HG02798 (cell line): ENCODE measurements around the gene TRIB2.

Experiments
- ATAC-seq: cut with Tn5 transposase; IDR thresholded peaks from one replicate; pipeline ENCODE4 v1.9.1; 2021; ENCODE audit warnings: mild to moderate bottlenecking; ENCODE audit not compliant: unreplicated experiment, poor library complexity

Gene TRIB2

DNA sequence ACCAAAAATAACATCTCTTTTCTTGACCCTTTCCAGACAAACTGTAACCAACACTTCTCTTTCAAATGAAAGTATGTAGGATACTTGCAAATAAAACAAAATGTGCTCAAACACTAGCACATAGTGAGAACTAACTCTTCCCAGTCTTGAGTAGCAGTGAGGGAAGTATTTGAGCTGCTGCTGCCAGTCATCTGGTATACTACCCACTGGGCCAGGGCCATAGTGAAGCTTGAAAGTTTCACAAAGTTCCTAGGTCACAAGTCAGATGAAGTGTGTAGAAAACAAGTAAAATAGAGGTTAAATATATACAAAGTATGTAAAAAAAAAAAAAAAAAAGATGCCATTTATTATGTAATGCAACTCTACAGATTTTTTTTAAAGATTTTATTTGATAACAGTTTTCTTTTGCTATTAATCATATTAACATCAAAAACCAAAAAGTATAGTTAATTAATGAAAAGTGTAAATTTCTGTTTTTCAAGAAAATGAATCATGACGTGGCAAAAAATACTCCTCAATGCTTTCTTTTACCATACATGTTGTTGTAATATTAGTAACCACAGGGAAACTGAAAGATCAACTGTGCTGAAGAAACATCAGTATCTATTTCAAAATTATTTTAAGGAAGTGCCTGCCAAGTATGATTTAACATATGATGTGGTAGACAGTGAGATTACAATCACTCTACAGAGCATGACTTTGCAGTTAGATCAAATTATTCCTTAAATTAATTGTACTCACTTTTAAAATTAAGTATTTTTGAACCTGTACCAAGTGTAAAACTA, 21.6 kb upstream of the TRIB2 start:
- ATAC-seq: no peak

DNA sequence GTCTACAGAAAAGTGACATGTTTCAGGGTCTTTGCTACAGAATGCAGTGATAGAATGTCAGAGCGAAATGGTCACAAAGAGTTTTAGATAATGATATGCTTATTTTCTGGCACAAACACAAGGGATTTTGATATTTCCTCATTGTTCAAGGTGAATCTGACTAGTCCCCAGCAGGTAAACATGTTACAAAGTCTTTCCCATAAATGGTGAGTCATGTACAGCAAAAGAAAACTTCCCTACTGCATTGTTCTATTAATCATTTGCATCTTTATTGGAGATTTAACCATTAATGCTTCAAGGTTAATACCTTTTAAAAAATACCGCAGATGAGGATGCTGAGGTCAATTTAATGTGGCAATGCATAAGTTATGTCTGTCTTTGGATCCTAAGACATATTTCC, 19.1 kb upstream of the TRIB2 start:
- ATAC-seq: no peak

DNA sequence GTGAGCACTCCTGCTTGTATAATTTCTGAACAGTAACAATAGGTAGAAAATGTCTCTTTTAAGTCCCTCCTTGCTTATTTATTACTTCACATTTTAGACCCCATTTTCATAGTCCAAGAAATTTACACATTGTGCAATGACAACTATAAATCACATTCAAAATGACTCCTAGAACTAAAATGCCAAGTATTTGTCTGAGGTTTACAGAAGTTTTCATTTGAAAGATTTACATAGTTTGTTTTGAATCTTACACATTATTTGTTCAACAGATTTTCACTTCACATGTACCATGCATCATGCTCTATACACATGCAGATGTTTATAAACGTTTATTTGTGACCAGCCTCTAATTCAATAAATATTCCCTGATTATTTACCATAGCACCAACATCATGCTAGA, 15.7 kb upstream of the TRIB2 start:
- ATAC-seq: no peak

DNA sequence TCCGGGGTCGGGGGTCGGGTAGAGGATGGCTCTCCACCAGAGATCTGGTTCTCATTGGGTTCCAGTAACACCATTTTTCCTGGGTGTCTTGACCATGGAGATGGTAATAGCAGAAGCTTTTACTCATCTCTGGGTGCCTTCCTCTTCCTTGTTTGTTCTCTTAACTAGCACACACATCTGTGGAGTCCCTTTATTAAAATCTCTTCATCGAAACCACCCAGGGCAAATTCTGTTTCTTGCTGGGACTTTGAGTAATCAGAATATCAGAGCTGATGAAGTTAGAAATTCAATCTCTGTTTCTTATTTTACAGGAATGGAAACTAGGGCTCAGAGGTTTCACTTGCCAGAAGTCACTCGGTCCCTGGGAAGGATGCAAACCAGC, 15.0 kb upstream of the TRIB2 start:
- ATAC-seq: no peak

DNA sequence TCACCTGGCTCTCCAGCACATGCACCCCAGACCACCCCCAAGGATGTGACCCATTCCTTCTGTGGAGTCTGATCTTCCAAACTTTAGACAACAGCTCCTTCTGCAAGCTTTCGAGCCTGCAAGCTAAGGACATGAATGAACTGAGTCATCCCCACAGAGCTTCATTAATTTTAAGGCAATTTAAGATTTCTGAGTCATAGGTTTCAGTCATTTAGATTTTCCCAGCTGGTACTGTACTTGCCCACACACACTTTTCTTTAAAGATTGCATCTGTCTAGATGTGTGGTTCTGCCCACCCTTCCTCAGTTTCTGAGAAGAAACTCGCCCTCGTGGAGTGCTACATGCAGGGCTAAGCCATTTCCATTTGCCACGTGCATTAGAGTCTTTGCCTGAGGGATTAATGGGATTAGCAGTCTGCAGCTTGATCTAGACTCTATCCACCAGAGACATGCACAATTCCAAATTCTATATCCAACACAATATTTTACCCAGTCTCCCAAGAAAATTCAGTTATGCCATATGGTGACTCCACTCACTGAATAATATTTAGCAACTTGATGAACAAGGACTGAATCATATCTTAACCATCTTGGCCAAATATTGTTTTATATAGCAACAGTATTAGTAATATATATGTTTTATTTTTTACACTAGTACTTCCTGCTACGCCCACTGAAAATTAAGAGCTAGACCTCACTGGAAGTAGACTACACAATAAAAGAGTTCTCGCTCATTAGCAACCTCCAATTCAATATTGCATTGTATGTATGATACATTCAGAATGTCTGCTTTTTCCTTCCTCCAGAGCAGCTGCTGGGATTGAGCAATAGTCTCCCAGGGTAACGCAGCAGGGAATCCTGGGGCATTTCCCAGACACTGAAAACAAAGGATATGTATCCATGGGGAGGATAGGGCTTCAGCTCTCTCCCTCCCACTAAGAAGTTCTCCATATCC, 14.3 kb upstream of the TRIB2 start:
- ATAC-seq: no peak

DNA sequence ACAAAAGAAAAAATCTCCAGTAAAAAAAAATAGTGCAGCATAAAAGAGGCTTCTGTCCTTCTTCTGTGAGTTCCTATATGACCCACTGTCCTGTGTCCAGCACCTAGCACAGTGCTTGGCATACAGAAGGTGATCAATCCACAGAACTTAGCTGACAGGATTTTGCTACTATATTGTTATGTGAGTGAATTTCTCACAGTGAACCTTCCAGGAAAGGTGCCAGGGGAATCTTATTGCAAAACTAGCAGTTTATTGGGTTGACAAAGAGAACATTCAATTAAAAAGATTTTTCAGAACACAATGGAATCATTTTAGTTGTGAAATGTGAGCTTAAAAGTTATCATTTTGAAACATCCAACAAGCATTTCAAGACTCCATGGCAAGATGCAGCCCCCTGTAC, 12.4 kb upstream of the TRIB2 start:
- no peak for ATAC-seq

DNA sequence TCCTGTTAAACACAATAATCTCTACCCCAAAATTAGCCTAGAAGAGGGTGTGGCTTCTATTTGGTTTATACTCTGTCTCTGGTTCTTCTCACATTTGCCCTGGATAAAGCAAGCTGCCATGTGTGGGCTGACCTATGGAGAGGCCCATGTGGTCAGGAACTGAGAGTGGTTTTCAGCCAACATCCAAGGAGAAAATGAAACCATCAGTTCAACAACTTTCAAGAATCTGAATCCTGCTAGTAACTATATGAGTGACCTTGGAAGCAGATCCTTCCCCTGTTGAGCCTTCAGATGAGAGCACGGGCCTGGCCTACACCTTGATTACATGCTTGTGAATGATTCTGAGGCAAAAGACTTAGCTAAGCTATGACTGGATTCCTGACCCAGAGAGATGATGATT, 11.5 kb upstream of the TRIB2 start:
- no peak for ATAC-seq

DNA sequence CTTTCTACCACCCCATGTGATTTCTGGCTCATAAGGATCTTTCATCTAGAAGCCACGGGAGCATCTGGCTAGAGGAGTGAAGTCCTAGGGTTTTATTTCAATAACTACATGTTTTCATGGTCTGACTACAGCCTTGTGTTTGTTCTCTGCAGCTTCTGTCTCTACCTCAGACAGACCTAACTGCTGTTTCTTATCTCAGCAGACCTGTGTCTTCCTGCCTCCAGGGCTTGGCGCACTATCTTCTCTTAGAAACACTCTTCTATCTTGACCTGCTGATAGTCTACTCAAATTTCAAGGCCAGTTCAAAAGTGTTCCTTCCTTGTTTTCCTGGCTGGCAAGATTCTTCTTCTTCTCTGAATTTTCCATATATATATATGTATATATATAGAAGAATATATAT, 11.0 kb upstream of the TRIB2 start:
- ATAC-seq: no peak

DNA sequence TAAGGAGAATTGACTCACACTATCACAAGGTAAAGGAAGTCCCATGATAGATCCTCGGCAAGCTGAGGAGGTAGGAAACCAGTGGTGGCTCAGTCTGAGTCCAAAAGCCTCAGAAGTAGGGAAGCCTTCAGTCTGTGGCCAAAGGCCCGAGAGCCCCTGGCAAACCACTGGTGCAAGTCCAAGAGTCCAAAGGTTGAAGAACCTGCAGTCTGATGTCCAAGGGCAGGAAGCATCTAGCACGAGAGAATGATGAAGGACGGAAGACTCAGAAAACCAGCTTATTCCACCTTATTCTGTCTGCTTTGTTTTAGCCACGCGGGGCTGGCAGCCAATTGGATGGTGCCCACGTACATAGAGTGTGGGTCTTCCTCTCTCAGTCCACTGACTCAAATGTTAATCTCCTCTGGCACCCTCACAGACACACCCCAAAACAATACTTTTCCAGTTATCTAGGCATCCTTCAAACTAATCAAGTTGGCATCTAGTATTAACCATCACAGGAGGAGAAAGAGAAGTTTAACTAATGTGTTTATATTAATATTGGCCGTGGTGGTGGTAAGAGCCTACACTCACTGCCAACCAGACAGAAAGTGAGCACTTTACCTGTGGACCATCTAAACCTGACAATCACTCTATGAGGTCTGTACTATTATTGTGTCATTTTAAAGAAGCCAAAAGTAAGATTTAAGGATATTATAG, 8.1 kb upstream of the TRIB2 start:
- ATAC-seq: no peak

DNA sequence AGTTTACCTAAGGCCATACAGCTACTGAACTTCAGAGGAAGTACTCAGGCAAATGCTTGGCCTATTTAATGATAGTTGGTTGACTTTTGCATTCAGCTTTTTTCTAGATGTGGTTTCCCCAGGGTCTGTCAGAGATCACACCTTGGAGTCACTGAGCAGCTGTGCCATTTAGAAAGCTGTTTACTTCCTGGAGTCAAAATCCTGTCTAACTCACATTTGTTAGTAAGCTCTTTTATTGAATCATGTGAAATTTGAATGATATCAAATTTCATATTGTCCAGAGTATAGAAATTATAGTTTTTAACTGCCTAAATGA, 7.6 kb upstream of the TRIB2 start:
- no peak for ATAC-seq

DNA sequence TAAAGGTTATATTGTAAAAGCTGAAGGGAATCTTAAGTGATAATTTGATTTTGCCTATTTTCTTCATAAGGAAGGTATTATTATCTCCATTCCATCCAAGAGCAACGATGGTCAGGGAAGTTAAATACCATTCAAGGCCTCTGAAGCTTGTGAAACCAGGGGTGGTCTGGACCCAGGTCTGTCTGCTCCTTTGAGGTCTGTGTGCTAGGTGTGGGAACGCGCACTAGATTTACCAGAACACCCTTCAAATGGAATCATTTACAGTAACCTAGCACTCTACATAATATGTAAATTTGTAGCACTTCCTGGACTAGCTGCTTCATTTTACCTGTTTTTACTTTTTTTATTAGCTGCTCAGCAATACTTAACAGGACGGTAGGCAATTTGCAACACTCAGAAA, 6.4 kb upstream of the TRIB2 start:
- ATAC-seq: no peak

DNA sequence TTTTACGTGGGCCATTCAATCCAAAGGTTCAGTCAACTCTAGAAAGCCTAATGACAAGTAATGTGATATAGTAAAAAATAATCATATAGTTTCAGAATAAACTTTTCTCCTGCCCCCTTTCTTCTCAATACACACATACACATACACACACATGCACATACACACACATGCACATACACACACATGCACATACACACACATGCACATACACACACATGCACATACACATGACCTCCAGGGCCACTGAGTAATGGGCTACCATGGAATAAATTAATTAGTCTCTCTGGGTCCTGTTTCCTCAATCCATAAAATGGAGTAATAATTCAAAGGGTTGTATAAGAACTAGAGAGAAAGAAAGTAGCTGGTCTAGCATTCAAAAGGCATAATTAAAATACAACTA, 5.4 kb upstream of the TRIB2 start:
- no peak for ATAC-seq

DNA sequence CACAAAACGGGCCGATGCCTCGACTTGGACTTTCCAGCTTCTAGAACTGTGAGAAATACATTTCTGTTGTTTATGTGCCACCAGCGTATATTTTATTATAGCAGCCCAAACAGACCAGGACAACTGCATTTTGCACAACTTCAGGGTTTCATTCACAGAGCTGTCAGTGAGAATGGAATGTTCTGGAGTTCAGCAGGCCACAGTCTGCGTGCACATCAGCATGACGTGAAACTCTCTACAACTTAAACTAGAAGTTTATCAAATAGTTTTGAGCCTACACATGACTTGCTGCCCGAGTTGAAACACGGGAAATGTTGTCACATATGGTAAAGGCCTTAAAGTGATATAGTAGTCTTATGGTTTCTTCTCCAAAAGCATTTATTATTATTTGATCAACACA, 3.9 kb upstream of the TRIB2 start:
- no peak for ATAC-seq

DNA sequence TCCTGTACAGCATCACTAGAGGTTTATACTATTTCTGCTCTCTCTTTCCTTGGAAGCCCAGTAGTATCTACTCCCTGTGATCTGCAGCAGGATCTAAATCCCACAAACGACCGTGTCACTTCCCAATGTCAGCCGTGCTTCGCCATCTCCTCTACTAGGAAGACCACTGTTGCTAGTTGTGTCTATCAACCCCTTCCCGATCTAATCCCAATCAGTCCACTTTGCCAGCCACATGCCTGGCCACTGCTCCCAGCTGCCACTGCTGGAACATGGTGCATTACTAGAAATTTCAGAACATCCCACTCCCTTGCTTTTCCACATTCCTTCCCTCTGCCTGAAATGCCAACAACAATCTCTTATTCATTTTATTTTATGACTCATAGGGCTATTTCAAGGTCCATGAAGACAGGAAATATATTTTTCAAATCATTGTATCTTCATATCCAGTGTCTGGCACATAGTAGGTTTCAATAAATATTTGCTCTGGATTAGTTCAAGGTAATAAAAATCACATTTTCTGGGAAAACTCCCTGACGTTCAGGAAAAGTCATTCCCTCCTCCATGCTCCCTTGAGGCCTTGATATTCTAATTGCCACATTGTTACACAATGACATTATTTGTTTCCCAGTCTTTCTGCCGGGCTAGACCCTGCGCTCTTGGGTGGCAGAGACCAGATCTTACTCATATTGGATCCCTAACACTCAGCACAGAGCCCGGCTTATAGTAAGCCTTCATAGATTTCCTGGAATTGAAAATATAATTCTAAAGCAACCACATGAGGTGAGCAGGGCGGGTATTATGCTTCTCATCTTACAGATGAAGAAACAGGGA, 2.1 kb upstream of the TRIB2 start:
- ATAC-seq: no peak

DNA sequence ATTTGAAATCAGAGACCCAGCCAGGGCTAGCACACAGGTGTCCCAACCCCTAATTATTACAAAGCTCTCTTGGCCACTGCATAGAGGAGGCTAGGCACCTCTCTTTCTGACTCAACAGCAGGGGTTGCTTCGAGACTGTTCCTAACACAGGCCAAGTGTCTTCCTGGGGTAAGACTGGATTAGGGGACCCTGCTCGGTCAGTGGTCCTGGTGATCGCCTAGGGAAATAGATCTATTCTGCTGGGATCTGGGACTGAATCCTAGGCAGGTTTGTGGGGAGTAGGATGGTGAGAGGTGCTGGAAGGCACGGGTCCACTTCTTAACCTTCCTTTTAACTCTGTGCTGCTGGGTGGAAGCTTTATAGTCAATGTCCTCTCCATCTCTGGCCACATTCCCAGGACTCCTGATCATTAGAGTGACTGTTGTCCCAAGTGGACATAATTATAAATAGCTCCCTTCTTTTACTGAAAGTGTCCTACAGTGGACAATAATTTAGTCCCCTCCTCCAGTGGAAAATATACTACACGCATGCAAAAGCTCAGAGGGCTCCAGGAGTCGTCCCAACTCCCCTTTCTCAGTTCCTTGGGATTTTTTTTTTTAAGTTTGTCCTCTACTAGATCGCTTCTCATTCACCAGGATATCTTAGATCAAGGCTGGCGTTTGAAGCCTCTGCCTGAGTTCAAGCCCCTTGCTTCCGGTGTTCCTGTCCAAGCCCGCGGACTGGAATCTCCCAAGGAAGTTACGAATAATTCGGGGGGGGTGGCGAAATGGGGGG, 1.3 kb upstream of the TRIB2 start:
- ATAC-seq: no peak

DNA sequence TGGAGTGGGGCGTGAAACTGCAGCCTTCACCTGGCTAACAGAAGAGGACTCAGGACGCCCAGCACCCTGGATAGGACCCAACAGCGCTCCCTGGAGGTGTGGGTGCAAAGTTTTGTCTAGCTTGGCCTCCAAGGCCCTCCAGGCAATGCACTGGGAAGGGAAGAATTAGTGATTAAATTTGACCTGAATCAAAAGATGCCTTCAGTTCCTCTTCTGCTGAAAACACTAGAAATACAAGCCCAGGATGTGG, 779 bp upstream of the TRIB2 start:
- ATAC-seq: no peak

DNA sequence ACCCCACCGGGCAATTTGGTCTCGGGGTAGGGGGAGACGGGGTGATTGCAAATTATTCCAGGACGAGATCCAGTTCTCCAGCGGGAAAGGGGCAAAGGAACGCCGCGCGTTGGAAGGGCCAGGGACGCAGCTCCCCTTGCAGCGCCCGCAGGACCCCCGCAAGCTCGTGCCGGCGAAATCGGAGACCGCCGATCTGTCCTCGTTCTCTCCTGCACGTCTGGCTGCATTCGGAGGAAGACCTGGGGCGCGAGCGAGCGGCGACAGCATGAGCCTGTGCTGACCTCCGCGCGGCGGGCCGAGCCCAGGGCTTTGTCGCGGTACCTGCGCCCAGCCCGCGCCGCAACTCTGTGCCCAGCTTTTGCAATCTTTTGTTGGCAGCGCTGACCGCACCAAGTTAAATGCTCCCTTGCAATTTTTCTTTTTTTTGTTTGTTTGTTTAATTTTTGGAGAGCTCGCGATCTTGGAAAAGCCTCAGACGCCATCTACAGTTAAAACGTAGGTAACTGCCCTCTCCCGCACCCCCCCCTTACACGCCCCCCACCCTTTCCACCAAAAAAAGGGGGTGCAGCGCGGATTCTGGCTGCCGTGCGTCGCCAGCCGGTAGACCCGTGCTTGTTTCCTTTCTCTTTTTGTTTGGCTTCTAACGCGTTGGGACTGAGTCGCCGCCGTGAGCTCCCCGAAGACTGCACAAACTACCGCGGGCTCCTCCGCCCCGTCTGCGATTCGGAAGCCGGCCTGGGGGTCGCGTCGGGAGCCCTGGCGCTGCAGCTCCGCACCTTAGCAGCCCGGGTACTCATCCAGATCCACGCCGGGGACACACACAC, 667 bp downstream of the TRIB2 start:
- peak; percentile 30 for ATAC-seq

DNA sequence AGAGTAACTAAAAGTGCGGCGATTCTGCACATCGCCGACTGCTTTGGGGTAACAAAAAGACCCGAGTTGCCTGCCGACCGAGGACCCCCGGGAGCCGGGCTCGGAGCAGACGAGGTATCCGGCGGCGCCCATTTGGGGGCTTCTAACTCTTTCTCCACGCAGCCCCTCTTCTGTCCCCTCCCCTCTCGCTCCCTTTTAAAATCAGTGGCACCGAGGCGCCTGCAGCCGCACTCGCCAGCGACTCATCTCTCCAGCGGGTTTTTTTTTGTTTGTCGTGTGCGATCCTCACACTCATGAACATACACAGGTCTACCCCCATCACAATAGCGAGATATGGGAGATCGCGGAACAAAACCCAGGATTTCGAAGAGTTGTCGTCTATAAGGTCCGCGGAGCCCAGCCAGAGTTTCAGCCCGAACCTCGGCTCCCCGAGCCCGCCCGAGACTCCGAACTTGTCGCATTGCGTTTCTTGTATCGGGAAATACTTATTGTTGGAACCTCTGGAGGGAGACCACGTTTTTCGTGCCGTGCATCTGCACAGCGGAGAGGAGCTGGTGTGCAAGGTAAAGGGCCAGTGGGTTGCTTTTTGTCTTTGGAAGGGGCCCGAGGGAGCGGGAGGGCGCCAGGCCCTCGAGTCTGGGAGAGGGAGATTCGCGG, 1.4 kb downstream of the TRIB2 start:
- ATAC-seq: no peak
